K562 (cell line): ENCODE results near the gene ACCSL. TPM values are rescaled to one million over a fixed set of nuclear protein-coding genes. Genes with fewer than 3 reads are reported as not detected.

Experiments
- BRF1 ChIP-seq: IDR thresholded peaks from 3 replicates; pipeline ENCODE4 v1.6.1; 2011; ENCODE audit warnings: borderline replicate concordance, mild to moderate bottlenecking; ENCODE audit not compliant: insufficient read length; ENCODE audit errors: extremely low read depth
- CBX5 ChIP-seq: IDR thresholded peaks from 2 replicates; pipeline ENCODE4 v1.6.1; 2014; ENCODE audit warnings: low read depth, borderline replicate concordance
- CREM ChIP-seq: IDR thresholded peaks from 2 replicates; pipeline ENCODE4 v1.6.1; 2014; ENCODE audit warnings: antibody characterized with exemption, low read depth
- CSDE1 ChIP-seq, 2 experiments: fragments of 450-650 bp; IDR thresholded peaks; 2 replicates each; pipeline ENCODE4 v1.6.1; 2016; ENCODE audit warnings: mild to moderate bottlenecking in 1 of 2
- ESRRB ChIP-seq: fragments of 250-450 bp; sonication (Bioruptor Pico); IDR thresholded peaks from 2 replicates; pipeline ENCODE4 v1.5.0; 2020; ENCODE audit warnings: mild to moderate bottlenecking, moderate library complexity, borderline replicate concordance
- FIP1L1 ChIP-seq: fragments of 200-400 bp; formaldehyde crosslinking; IDR thresholded peaks from 2 replicates; pipeline ENCODE4 v1.6.1; 2018; ENCODE audit warnings: mild to moderate bottlenecking, low read depth, low read length; ENCODE audit not compliant: poor library complexity, severe bottlenecking
- FOXO4 ChIP-seq: fragments of 450-650 bp; formaldehyde crosslinking; IDR thresholded peaks from 2 replicates; pipeline ENCODE4 v1.4.0; 2020; ENCODE audit warnings: mild to moderate bottlenecking, moderate library complexity
- HNRNPK ChIP-seq: fragments of 200-400 bp; formaldehyde crosslinking; IDR thresholded peaks from one replicate; pipeline ENCODE4 v1.6.1; 2018; ENCODE audit warnings: mild to moderate bottlenecking, low read depth, low read length; ENCODE audit not compliant: poor library complexity, severe bottlenecking
- MBD2 ChIP-seq: sonication (generic); IDR thresholded peaks from 2 replicates; pipeline ENCODE4 v1.6.1; 2016; ENCODE audit warnings: low read depth, borderline replicate concordance
- MTA1 ChIP-seq: fragments of 450-650 bp; IDR thresholded peaks from 2 replicates; pipeline ENCODE4 v1.6.1; 2017; ENCODE audit warnings: borderline replicate concordance
- PHF8 ChIP-seq: fragments of 200-600 bp; sonication (generic); IDR thresholded peaks from 2 replicates; pipeline ENCODE4 v1.6.1; 2012; ENCODE audit warnings: mixed run types, mild to moderate bottlenecking, inconsistent platforms, low read length, moderate library complexity, borderline replicate concordance
- RBM34 ChIP-seq: fragments of 200-400 bp; formaldehyde crosslinking; IDR thresholded peaks from 2 replicates; pipeline ENCODE4 v1.6.1; 2018; ENCODE audit warnings: low read length, borderline replicate concordance; ENCODE audit not compliant: insufficient read depth
- RHOXF2B ChIP-seq: fragments of 250-450 bp; sonication (Bioruptor Pico); conservative IDR thresholded peaks from 2 replicates; pipeline ENCODE4 v1.5.1; 2021
- SIN3B ChIP-seq: fragments of 450-650 bp; IDR thresholded peaks from 2 replicates; pipeline ENCODE4 v1.6.1; 2017; ENCODE audit warnings: low read depth, mild to moderate bottlenecking, moderate library complexity
- THRAP3 ChIP-seq: fragments of 450-650 bp; IDR thresholded peaks from 2 replicates; pipeline ENCODE4 v1.6.1; 2016; ENCODE audit warnings: mild to moderate bottlenecking, inconsistent platforms, borderline replicate concordance
- TRIM28 ChIP-seq: fragments of 450-650 bp; IDR thresholded peaks from 2 replicates; pipeline ENCODE4 v1.6.1; 2017
- ZBED1 ChIP-seq: IDR thresholded peaks from 2 replicates; pipeline ENCODE4 v1.6.1; 2014
- ZNF280A ChIP-seq: fragments of 450-650 bp; IDR thresholded peaks from 2 replicates; pipeline ENCODE4 v1.6.1; 2018; ENCODE audit warnings: mild to moderate bottlenecking, low read depth; ENCODE audit not compliant: partially characterized antibody
- ZNF57 ChIP-seq: fragments of 450-650 bp; formaldehyde crosslinking; IDR thresholded peaks from 2 replicates; pipeline ENCODE4 v1.4.0; 2020; ENCODE audit warnings: mild to moderate bottlenecking, moderate library complexity
- polyA plus RNA-seq, 8 experiments: library from polyadenylated mRNA; depleted of rRNA in 4 of 8; stranded (reverse) in 5 of 8; unstranded in 3 of 8; fragments of >200 nt; fragmentation: Nextera tagmentation in 2 of 8; fragmentation: Illumina TruSeq in 1 of 8; extraction: Ambion mirVana in 2 of 8; extraction: Trizol in 1 of 8; gene quantifications; 2 replicates each; pipeline versions ENCODE4 v1.2.1 to v1.2.3, GENCODE V29; 2011 to 2014; ENCODE audit warnings: inconsistent platforms in 1 of 8, missing spikeins in 1 of 8
- total RNA-seq, 7 experiments: library from RNA; depleted of rRNA in 6 of 7; stranded (reverse); fragments of >200 nt in 6 of 7; fragmentation: Illumina TruSeq in 2 of 7; extraction: Trizol in 2 of 7; gene quantifications; 2 replicates each; pipeline versions ENCODE4 v1.2.1 to v1.2.3, GENCODE V29; 2011 to 2021; ENCODE audit warnings: low replicate concordance in 1 of 7
- TF ChIP-seq, protein P1 (sequence below): fragments of 450-650 bp; conservative IDR thresholded peaks from 2 replicates; pipeline ENCODE4 v1.6.1; 2016; ENCODE audit warnings: missing genetic modification characterization, low read depth, mild to moderate bottlenecking, control low read depth, missing compliant biosample characterization
- TF ChIP-seq, protein P2 (sequence below): fragments of 450-650 bp; IDR thresholded peaks from 2 replicates; pipeline ENCODE4 v1.6.1; 2016; ENCODE audit warnings: antibody characterized with exemption
- TF ChIP-seq, protein P3 (sequence below): sonication (generic); formaldehyde crosslinking; IDR thresholded peaks from 2 replicates; pipeline ENCODE4 v1.9.0; 2022; ENCODE audit warnings: mild to moderate bottlenecking, missing genetic modification reagents

Gene ACCSL
- total and polyA plus RNA-seq, 9 of the 15 experiments (the other 6 are each of a cell fraction or from before 2014, with no cell fraction given): not detected

DNA sequence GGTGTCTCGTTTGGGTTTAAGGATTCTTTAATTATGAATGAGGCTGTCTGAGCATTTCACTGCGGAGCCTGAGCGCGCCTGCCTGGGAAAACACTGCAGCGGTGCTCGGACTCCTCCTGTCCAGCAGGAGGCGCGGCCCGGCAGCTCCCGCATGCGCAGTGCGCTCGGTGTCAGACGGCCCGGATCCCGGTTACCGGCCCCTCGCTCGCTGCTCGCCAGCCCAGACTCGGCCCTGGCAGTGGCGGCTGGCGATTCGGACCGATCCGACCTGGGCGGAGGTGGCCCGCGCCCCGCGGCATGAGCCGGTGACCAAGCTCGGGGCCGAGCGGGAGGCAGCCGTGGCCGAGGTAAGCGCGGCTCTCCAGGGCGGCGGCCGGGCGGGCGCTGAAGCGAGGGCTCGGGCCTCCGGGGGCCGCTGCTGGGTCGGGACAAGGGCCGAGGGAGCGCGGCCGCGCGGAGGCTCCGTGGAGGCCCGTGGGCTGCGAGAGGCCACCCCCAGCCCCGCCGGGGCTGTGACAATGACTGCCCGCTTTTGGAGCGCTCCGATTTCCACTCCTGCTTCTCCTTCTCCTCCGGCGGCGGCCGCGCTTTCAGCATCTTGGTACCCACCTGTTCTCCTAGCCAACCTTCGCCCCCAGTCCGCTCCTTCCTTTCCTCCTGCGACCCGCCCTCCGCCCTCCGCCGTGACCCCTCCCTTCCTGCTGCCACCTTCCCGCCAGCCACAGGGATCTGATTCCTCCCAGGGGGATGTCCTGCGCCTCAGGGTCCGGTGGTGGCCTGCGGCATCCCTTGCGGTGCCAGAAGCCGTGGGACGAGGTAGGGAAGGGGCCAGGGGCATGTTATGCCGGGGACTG lies 48.0 kb downstream of the ACCSL start, which contains the start of gene EXT2 (continued):
- TF ChIP-seq, protein P1, sequence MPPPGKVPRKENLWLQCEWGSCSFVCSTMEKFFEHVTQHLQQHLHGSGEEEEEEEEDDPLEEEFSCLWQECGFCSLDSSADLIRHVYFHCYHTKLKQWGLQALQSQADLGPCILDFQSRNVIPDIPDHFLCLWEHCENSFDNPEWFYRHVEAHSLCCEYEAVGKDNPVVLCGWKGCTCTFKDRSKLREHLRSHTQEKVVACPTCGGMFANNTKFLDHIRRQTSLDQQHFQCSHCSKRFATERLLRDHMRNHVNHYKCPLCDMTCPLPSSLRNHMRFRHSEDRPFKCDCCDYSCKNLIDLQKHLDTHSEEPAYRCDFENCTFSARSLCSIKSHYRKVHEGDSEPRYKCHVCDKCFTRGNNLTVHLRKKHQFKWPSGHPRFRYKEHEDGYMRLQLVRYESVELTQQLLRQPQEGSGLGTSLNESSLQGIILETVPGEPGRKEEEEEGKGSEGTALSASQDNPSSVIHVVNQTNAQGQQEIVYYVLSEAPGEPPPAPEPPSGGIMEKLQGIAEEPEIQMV: no peak
- TF ChIP-seq MTA1: no peak
- TF ChIP-seq CBX5: no peak
- TF ChIP-seq RHOXF2B (CRISPR knock-in tag): 0 out of 2 replicates have a peak, but pooled peaks have one; percentile 10
- no peak for TF ChIP-seq ZNF280A
- TF ChIP-seq FIP1L1: no peak
- TF ChIP-seq, protein P2, sequence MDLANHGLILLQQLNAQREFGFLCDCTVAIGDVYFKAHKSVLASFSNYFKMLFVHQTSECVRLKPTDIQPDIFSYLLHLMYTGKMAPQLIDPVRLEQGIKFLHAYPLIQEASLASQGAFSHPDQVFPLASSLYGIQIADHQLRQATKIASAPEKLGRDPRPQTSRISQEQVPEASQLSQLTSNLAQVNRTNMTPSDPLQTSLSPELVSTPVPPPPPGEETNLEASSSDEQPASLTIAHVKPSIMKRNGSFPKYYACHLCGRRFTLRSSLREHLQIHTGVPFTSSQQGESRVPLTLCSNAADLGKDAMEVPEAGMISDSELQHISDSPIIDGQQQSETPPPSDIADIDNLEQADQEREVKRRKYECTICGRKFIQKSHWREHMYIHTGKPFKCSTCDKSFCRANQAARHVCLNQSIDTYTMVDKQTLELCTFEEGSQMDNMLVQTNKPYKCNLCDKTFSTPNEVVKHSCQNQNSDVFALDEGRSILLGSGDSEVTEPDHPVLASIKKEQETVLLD: peak; percentile 67; the same call in 1 of the 2 replicates
- no peak for TF ChIP-seq TRIM28
- peak; percentile 38; the same call in 1 of the 2 replicates for TF ChIP-seq CREM
- no peak for TF ChIP-seq RBM34
- TF ChIP-seq FOXO4: no peak
- no peak for TF ChIP-seq HNRNPK
- TF ChIP-seq, protein P3, sequence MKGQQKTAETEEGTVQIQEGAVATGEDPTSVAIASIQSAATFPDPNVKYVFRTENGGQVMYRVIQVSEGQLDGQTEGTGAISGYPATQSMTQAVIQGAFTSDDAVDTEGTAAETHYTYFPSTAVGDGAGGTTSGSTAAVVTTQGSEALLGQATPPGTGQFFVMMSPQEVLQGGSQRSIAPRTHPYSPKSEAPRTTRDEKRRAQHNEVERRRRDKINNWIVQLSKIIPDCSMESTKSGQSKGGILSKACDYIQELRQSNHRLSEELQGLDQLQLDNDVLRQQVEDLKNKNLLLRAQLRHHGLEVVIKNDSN: no peak
- no peak for TF ChIP-seq MBD2
- no peak for TF ChIP-seq CSDE1 (IDR thresholded peaks at IDR 0.05)
- peak; percentile 78; the same call in 1 of the 2 replicates for TF ChIP-seq SIN3B
- TF ChIP-seq ZBED1: no peak
- TF ChIP-seq BRF1: no peak
- no peak for TF ChIP-seq ZNF57 (CRISPR knock-in tag)
- no peak for TF ChIP-seq ESRRB (CRISPR knock-in tag)
- no peak for TF ChIP-seq THRAP3
- peak; percentile 80; the same call in 1 of the 2 replicates for TF ChIP-seq PHF8
